Peyer's patch (tissue), 4 donors: Measurements from ENCODE around the gene RPL6.

Experiments
- CTCF ChIP-seq, 6 experiments: fragments of 450-650 bp in 4 of 6; fragments of 200-600 bp in 2 of 6; sonication (generic) in 1 of 6; IDR thresholded peaks; one replicate each; pipeline ENCODE4 v1.5.1; 2017 to 2019; ENCODE audit warnings: antibody characterized with exemption in 6 of 6, mild to moderate bottlenecking in 3 of 6, moderate library complexity in 1 of 6
- POLR2A ChIP-seq, 2 donors: fragments of 450-650 bp; IDR thresholded peaks; one replicate each; pipeline ENCODE4 v1.5.1; 2017; ENCODE audit warnings: antibody characterized with exemption in 2 of 2, mild to moderate bottlenecking in 2 of 2, moderate library complexity in 2 of 2

- TF ChIP-seq CTCF (IDR thresholded peaks at IDR 0.05): no peak
- TF ChIP-seq POLR2A (IDR thresholded peaks at IDR 0.05): no peak
Observed at GRCh38 chr12:112458330-112458729, 48.9 kb upstream of the RPL6 start.
